ENCODE results near the gene LRRC45.

LRRC45 gene

DNA sequence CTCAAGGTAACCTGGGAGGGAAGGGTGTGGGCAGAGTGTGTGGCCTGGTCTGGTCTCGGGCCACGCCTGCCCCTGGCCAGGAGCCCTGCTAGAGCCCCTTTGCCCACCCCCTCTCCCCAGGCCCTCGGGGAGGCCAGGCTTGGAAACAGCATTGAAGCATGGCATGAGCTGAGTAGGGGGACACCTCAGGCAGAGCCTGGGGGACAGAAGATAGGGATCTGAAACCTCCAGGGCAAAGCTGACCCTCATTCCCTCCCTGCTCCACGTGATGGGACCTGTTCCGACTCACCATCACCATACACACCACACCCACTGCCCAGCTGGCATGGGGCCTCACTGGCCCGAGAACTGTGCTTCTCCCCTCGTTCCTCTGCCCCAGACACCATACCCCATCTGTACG, 26.0 kb downstream of the LRRC45 start:
- H3K27me3 ChIP-seq (ENCODE audit: low read depth, low read length), result no peaks in the 10 kb centered on the region
- no peak overlapping the region for H3K27ac ChIP-seq (ENCODE audit: low read length)
- H3K9ac ChIP-seq (ENCODE audit: low read length), result no peak overlapping the region
- peaks cover 7% of the 10 kb centered on the region; the same call in 1 of the 2 replicates for H4K20me1 ChIP-seq (ENCODE audit: insufficient read depth, low read length)
- no peaks in the 10 kb centered on the region for H3K9me3 ChIP-seq (ENCODE audit: insufficient read depth, low read length)
- H3K4me2 ChIP-seq (ENCODE audit: low read length), result no peak overlapping the region
- no peak overlapping the region for H3K4me3 ChIP-seq (ENCODE audit: low read length)
- peaks cover 18% of the 10 kb centered on the region for H3K79me2 ChIP-seq (ENCODE audit: low read length)
- TF ChIP-seq, protein P1, sequence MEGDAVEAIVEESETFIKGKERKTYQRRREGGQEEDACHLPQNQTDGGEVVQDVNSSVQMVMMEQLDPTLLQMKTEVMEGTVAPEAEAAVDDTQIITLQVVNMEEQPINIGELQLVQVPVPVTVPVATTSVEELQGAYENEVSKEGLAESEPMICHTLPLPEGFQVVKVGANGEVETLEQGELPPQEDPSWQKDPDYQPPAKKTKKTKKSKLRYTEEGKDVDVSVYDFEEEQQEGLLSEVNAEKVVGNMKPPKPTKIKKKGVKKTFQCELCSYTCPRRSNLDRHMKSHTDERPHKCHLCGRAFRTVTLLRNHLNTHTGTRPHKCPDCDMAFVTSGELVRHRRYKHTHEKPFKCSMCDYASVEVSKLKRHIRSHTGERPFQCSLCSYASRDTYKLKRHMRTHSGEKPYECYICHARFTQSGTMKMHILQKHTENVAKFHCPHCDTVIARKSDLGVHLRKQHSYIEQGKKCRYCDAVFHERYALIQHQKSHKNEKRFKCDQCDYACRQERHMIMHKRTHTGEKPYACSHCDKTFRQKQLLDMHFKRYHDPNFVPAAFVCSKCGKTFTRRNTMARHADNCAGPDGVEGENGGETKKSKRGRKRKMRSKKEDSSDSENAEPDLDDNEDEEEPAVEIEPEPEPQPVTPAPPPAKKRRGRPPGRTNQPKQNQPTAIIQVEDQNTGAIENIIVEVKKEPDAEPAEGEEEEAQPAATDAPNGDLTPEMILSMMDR (IDR thresholded peaks at IDR 0.05; ENCODE audit: low read depth, low read length), result no peak
- no peak for TF ChIP-seq EZH2phosphoT487 (IDR thresholded peaks at IDR 0.05; ENCODE audit: low read depth)
- H2AFZ ChIP-seq (ENCODE audit: low read depth, low read length), result no peak overlapping the region
- H3K4me1 ChIP-seq (ENCODE audit: low read length), result peaks cover 13% of the 10 kb centered on the region
- H3K36me3 ChIP-seq (replicated peaks; ENCODE audit: low read depth, low read length), result no peaks in the 10 kb centered on the region

DNA sequence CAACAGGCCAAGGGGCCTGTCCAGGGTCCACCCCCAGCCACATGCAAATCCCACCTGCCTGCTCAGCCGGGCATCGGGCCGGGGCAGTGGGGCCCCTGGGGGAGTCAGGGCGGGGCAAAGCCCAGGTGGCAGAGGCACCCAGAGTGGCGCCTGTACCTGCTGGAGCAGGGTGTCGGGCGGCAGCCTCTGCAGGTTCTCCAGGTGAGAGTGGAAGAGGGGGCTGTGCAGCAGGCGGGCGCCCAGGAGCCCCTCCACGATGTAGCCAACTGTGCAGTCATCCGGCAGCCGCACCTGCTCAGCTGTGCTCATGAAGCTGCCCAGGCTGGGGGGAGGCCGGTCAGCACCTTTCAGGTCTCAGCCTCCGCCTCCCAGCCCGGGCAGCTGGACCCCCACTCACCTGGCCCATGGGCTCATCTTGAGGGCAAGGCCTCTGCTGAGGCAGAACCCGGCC, 26.4 kb downstream of the LRRC45 start:
- peaks cover 18% of the 10 kb centered on the region for H3K79me2 ChIP-seq (ENCODE audit: low read length)
- no peak overlapping the region for H3K9ac ChIP-seq (ENCODE audit: low read length)
- no peaks in the 10 kb centered on the region for H3K36me3 ChIP-seq (replicated peaks; ENCODE audit: low read depth, low read length)
- no peak for TF ChIP-seq EZH2phosphoT487 (IDR thresholded peaks at IDR 0.05; ENCODE audit: low read depth)
- TF ChIP-seq, protein P1 (IDR thresholded peaks at IDR 0.05; ENCODE audit: low read depth, low read length), result no peak
- no peaks in the 10 kb centered on the region for H3K27me3 ChIP-seq (ENCODE audit: low read depth, low read length)
- no peak overlapping the region for H3K4me2 ChIP-seq (ENCODE audit: low read length)
- H3K4me3 ChIP-seq (ENCODE audit: low read length), result no peak overlapping the region
- no peak overlapping the region for H2AFZ ChIP-seq (ENCODE audit: low read depth, low read length)
- no peak overlapping the region for H3K27ac ChIP-seq (ENCODE audit: low read length)
- H3K9me3 ChIP-seq (ENCODE audit: insufficient read depth, low read length), result no peaks in the 10 kb centered on the region
- H4K20me1 ChIP-seq (ENCODE audit: insufficient read depth, low read length), result peaks cover 7% of the 10 kb centered on the region; the same call in 1 of the 2 replicates
- H3K4me1 ChIP-seq (ENCODE audit: low read length), result peaks cover 13% of the 10 kb centered on the region

DNA sequence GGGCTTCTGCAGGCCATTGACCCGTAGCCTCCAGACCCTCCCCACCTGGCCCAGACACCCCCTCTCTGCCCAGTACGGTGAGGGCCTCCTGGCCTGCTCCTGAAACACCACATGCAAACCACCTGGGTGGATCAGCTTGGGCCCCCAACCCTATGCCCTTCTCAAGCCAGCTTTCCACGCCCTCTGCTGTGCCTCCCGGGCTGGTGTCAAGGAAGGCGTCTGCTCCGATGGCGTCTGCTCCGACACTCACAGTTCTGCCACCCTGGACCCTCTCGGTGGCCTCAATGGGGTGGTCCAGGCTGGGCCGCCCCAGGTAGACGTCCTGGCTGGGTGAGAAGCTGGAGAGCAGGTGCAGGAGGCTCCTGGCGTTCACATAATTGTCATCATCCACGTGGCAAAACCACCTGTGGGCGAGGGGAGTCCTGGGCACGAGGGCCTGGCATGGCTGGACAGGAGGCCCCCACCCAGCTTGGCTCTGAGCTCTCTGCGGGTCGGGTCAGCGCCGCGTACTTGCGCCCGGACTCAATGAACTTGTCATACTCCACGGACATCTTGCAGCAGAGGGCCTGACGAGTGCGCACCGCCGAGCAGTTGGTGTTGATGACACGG, 27.2 kb downstream of the LRRC45 start:
- Histone ChIP-seq H3K4me3 (ENCODE audit: low read length) (no peak overlapping the region), H3K79me2 (ENCODE audit: low read length) (peaks cover 18% of the 10 kb centered on the region), H2AFZ (ENCODE audit: low read depth, low read length) (no peak overlapping the region), H3K4me1 (ENCODE audit: low read length) (peaks cover 13% of the 10 kb centered on the region), H3K9ac (ENCODE audit: low read length) (no peak overlapping the region), H3K9me3 (ENCODE audit: insufficient read depth, low read length) (no peaks in the 10 kb centered on the region), H3K27ac (ENCODE audit: low read length) (no peak overlapping the region), H3K4me2 (ENCODE audit: low read length) (peak overlapping the region; percentile 88; the same call in 1 of the 2 replicates), H3K36me3 (replicated peaks; ENCODE audit: low read depth, low read length) (peaks cover 5% of the 10 kb centered on the region), H3K27me3 (ENCODE audit: low read depth, low read length) (no peaks in the 10 kb centered on the region), H4K20me1 (ENCODE audit: insufficient read depth, low read length) (peaks cover 7% of the 10 kb centered on the region; the same call in 1 of the 2 replicates)
- TF ChIP-seq, protein P1 (IDR thresholded peaks at IDR 0.05; ENCODE audit: low read depth, low read length), result no peak
- TF ChIP-seq EZH2phosphoT487 (IDR thresholded peaks at IDR 0.05; ENCODE audit: low read depth), result no peak

DNA sequence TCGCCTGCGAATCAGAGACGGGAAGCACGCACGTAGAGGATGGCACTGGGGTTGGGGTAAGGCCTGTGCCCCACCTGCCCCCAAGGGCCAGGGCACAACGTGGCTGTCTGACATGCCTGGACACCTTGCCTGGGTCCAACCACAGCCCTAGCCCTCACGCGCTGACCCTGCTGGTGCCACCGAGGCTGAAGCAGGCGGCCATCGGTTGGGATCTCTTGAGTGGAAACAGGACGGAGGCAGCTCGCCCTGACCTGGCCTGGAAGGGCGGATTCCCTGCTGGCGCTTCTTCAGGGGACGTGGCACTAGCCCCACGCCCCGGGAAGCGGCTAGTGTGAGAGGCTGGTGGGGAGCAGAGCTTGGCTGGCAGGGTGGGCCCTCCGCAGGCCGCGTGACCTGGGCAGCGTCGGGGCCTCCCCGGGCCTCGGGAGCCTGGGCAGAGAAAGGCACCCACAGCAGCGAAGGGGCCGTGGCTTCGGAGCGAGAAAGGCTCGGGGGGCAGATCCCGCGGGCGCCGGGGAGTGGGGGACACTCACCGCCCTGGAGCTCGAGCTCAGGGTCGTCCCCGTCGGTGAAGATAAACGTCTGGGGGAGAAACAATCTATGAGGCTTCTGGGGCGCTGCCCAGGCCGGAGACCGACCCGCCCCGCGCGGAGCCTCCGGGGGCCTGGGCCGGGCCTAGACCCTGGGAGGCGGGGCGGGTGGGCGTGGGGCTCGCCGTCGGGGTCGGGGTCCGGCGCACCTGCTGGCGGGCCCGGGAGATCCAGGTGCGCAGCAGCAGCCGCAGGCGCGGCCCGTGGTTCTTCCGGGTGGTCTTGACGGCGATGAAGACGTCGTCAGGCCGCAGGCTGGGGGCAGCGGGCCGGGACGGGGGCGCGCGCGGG, 27.9 kb downstream of the LRRC45 start:
- H3K4me1 ChIP-seq (ENCODE audit: low read length), result peaks cover 13% of the 10 kb centered on the region
- H2AFZ ChIP-seq (ENCODE audit: low read depth, low read length), result no peak overlapping the region
- peak overlapping the region; percentile 100 for H3K4me3 ChIP-seq (ENCODE audit: low read length)
- peaks cover 5% of the 10 kb centered on the region for H3K36me3 ChIP-seq (replicated peaks; ENCODE audit: low read depth, low read length)
- peak overlapping the region; percentile 50; the same call in 1 of the 2 replicates for H3K9ac ChIP-seq (ENCODE audit: low read length)
- H3K27ac ChIP-seq (ENCODE audit: low read length), result no peak overlapping the region
- H4K20me1 ChIP-seq (ENCODE audit: insufficient read depth, low read length), result peaks cover 7% of the 10 kb centered on the region; the same call in 1 of the 2 replicates
- peaks cover 18% of the 10 kb centered on the region for H3K79me2 ChIP-seq (ENCODE audit: low read length)
- no peak for TF ChIP-seq EZH2phosphoT487 (IDR thresholded peaks at IDR 0.05; ENCODE audit: low read depth)
- TF ChIP-seq, protein P1 (IDR thresholded peaks at IDR 0.05; ENCODE audit: low read depth, low read length), result no peak
- H3K9me3 ChIP-seq (ENCODE audit: insufficient read depth, low read length), result no peaks in the 10 kb centered on the region
- no peaks in the 10 kb centered on the region for H3K27me3 ChIP-seq (ENCODE audit: low read depth, low read length)
- peak overlapping the region; percentile 88 for H3K4me2 ChIP-seq (ENCODE audit: low read length)
